HEK293 (cell line): ENCODE results near the gene FHIT.

Experiments used
- CTCF ChIA-PET: fragments of 350-600 bp; formaldehyde crosslinking; extraction: SDS; loops from one replicate; lab custom pipeline; 2021; ENCODE audit warnings: antibody characterized with exemption; lab: Yijun Ruan, JAX
- POLR2A ChIA-PET: fragments of 300-600 bp; formaldehyde crosslinking; extraction: SDS; loops from one replicate; lab custom pipeline; 2020; ENCODE audit warnings: antibody characterized with exemption, inconsistent platforms; lab: Yijun Ruan, JAX
- H3K27ac ChIP-seq: fragments of 200-500 bp; sonication (Bioruptor generic); 2 replicates; pipeline ENCODE4 v1.5.1; 2014; ENCODE audit warnings: low read depth, low read length, control low read depth, inconsistent platforms; ENCODE audit errors: extremely low read depth
- H3K36me3 ChIP-seq, 2 experiments: fragments of 200-500 bp in 1 of 2; sonication (Bioruptor generic) in 1 of 2; 1 replicate in 1 of 2; 2 replicates in 1 of 2; pipeline ENCODE4 v1.5.1; 2014 to 2017; ENCODE audit warnings: inconsistent platforms in 2 of 2, low read length in 2 of 2; ENCODE audit not compliant: control insufficient read depth in 2 of 2, insufficient read depth in 1 of 2
- H3K4me1 ChIP-seq: fragments of 200-500 bp; sonication (Bioruptor generic); 2 replicates; pipeline ENCODE4 v1.5.1; 2014; ENCODE audit warnings: mild to moderate bottlenecking, low read length, inconsistent platforms; ENCODE audit not compliant: control insufficient read depth, insufficient read depth
- H3K4me3 ChIP-seq: 2 replicates; pipeline ENCODE4 v1.5.1; 2011; ENCODE audit warnings: low read depth, mild to moderate bottlenecking, control low read depth, low read length, moderate library complexity
- H3K9me3 ChIP-seq: fragments of 200-500 bp; sonication (Bioruptor generic); 2 replicates; pipeline ENCODE4 v1.5.1; 2014; ENCODE audit warnings: low read depth, low read length, inconsistent platforms; ENCODE audit not compliant: control insufficient read depth, insufficient read depth
- HOXA7 ChIP-seq: sonication (generic); formaldehyde crosslinking; IDR thresholded peaks from 2 replicates; pipeline ENCODE4 v1.8.1; 2022; ENCODE audit warnings: missing genetic modification reagents, borderline replicate concordance
- IKZF3 ChIP-seq: fragments of 450-650 bp; IDR thresholded peaks from 2 replicates; pipeline ENCODE4 v1.5.0; 2018; ENCODE audit warnings: missing biosample characterization, mild to moderate bottlenecking, missing genetic modification characterization, moderate library complexity
- RBAK ChIP-seq: fragments of 450-650 bp; formaldehyde crosslinking; IDR thresholded peaks from 2 replicates; pipeline ENCODE4 v1.5.1; 2016; ENCODE audit warnings: missing biosample characterization, missing genetic modification characterization
- SETDB1 ChIP-seq: IDR thresholded peaks from one replicate; pipeline ENCODE4 v1.6.1; 2017; ENCODE audit warnings: mild to moderate bottlenecking, low read length, moderate library complexity, mixed read lengths; ENCODE audit not compliant: insufficient read length
- ZBTB7A ChIP-seq: fragments of 450-650 bp; formaldehyde crosslinking; IDR thresholded peaks from 2 replicates; pipeline ENCODE4 v1.5.1; 2016; ENCODE audit warnings: low read depth, missing biosample characterization, missing genetic modification characterization
- ZNF16 ChIP-seq: fragments of 450-650 bp; formaldehyde crosslinking; IDR thresholded peaks from 2 replicates; pipeline ENCODE4 v1.5.1; 2016; ENCODE audit warnings: low read depth, missing biosample characterization, missing genetic modification characterization
- ZNF169 ChIP-seq: fragments of 450-650 bp; formaldehyde crosslinking; IDR thresholded peaks from 2 replicates; pipeline ENCODE4 v1.5.1; 2016; ENCODE audit warnings: missing biosample characterization, missing genetic modification characterization
- ZNF174 ChIP-seq: fragments of 450-650 bp; formaldehyde crosslinking; IDR thresholded peaks from 2 replicates; pipeline ENCODE4 v1.5.0; 2017; ENCODE audit warnings: missing biosample characterization, mild to moderate bottlenecking, missing genetic modification characterization
- ZNF2 ChIP-seq: fragments of 450-650 bp; formaldehyde crosslinking; IDR thresholded peaks from 2 replicates; pipeline ENCODE4 v1.5.1; 2016; ENCODE audit warnings: missing biosample characterization, missing genetic modification characterization
- ZNF362 ChIP-seq: fragments of 450-650 bp; formaldehyde crosslinking; IDR thresholded peaks from 2 replicates; pipeline ENCODE4 v1.5.1; 2016; ENCODE audit warnings: missing biosample characterization, missing genetic modification characterization
- ZNF423 ChIP-seq: fragments of 450-650 bp; formaldehyde crosslinking; IDR thresholded peaks from 2 replicates; pipeline ENCODE4 v1.5.1; 2016; ENCODE audit warnings: missing biosample characterization, missing genetic modification characterization
- ZNF596 ChIP-seq: fragments of 450-650 bp; IDR thresholded peaks from 2 replicates; pipeline ENCODE4 v1.5.0; 2018; ENCODE audit warnings: missing biosample characterization, mild to moderate bottlenecking, missing genetic modification characterization, moderate library complexity
- ZNF670 ChIP-seq: fragments of 450-650 bp; formaldehyde crosslinking; IDR thresholded peaks from 2 replicates; pipeline ENCODE4 v1.5.1; 2016; ENCODE audit warnings: missing biosample characterization, missing genetic modification characterization, low read depth
- ZNF785 ChIP-seq: fragments of 450-650 bp; formaldehyde crosslinking; IDR thresholded peaks from 2 replicates; pipeline ENCODE4 v1.5.1; 2016; ENCODE audit warnings: missing biosample characterization, missing genetic modification characterization
- ZSCAN30 ChIP-seq: fragments of 450-650 bp; IDR thresholded peaks from 2 replicates; pipeline ENCODE4 v1.5.1; 2018; ENCODE audit warnings: missing biosample characterization, mild to moderate bottlenecking, missing genetic modification characterization, moderate library complexity
- TF ChIP-seq, protein P1 (sequence below): fragments of 450-650 bp; IDR thresholded peaks from 2 replicates; pipeline ENCODE4 v1.5.1; 2018; ENCODE audit warnings: missing biosample characterization, missing genetic modification characterization
- TF ChIP-seq, protein P2 (sequence below): fragments of 450-650 bp; formaldehyde crosslinking; IDR thresholded peaks from 2 replicates; pipeline ENCODE4 v1.5.1; 2016; ENCODE audit warnings: missing biosample characterization, missing genetic modification characterization, low read depth

The FHIT gene

DNA sequence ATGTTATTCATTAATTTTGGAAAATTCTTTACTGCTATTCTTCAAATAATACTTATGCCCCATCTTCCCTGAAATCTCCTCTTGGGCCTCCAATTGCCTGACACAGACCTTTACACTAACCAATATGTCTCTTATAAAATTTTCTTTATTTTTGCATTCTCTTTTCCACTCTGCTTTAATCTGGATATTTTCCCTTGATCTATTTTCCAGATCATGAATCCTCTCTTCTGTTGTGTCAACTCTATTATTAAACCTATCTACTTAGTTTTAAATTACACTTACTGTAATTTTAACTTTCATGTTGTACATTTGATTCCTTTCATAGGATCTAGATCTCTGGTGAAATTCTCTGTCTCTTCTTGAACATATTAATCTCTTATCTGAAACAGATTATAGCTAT is 278.7 kb downstream of the FHIT start:
- no peaks in the 10 kb centered on the region for H3K4me1 ChIP-seq
- H3K4me3 ChIP-seq = no peak overlapping the region
- ChIA-PET POLR2A (no interaction called here), CTCF (interaction anchor here (0.6 kb wide), 1 partner anchor 1016 kb away, joined by 3 read pairs; no protein-coding TSS in a partner anchor)
- no peaks in the 10 kb centered on the region for H3K36me3 ChIP-seq
- H3K9me3 ChIP-seq = no peaks in the 10 kb centered on the region
- no peak overlapping the region for H3K27ac ChIP-seq
- TF ChIP-seq SETDB1 (peak; percentile 43), ZNF670 (no peak), HOXA7 (CRISPR knock-in tag) (no peak)
- TF ChIP-seq, protein P1, sequence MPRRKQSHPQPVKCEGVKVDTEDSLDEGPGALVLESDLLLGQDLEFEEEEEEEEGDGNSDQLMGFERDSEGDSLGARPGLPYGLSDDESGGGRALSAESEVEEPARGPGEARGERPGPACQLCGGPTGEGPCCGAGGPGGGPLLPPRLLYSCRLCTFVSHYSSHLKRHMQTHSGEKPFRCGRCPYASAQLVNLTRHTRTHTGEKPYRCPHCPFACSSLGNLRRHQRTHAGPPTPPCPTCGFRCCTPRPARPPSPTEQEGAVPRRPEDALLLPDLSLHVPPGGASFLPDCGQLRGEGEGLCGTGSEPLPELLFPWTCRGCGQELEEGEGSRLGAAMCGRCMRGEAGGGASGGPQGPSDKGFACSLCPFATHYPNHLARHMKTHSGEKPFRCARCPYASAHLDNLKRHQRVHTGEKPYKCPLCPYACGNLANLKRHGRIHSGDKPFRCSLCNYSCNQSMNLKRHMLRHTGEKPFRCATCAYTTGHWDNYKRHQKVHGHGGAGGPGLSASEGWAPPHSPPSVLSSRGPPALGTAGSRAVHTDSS (tag by site-specific recombination) = no peak

- no peak for TF ChIP-seq ZNF785 (tag by site-specific recombination)
- TF ChIP-seq, protein P2, sequence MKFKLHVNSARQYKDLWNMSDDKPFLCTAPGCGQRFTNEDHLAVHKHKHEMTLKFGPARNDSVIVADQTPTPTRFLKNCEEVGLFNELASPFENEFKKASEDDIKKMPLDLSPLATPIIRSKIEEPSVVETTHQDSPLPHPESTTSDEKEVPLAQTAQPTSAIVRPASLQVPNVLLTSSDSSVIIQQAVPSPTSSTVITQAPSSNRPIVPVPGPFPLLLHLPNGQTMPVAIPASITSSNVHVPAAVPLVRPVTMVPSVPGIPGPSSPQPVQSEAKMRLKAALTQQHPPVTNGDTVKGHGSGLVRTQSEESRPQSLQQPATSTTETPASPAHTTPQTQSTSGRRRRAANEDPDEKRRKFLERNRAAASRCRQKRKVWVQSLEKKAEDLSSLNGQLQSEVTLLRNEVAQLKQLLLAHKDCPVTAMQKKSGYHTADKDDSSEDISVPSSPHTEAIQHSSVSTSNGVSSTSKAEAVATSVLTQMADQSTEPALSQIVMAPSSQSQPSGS = peak; percentile 59; the same call in 1 of the 2 replicates
- no peak for TF ChIP-seq RBAK
- TF ChIP-seq ZNF174 (tag by site-specific recombination) = no peak
- TF ChIP-seq ZSCAN30 = no peak
- no peak for TF ChIP-seq ZNF169 (tag by site-specific recombination)
- TF ChIP-seq, all 188 proteins: peak for 1
- POLR2A ChIA-PET = no interaction called here
Observed at GRCh38 chr3:60970850-60971249, 280.4 kb downstream of the FHIT start.

DNA sequence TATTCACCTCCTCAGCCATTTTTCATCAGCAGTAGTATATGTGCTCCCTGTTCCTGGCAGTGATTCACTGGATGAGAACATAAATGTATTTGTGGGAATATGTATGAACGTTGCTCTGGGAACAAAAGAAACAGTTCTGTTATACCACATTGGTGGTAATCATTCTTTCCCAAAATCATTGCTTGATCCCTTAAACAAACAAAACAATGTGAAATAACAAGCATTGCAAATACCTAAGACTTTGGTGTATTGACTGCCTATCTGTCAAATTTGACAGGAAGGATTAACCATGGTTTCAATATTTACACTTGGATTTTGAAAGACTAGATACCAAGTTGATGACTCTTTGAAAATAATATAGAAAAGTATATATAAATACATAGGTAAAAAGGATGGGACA is 284.1 kb downstream of the FHIT start:
- no peak for TF ChIP-seq IKZF3 (tag by site-specific recombination)
- no peak for TF ChIP-seq ZNF16 (tag by site-specific recombination)
- no peak for TF ChIP-seq ZNF2 (tag by site-specific recombination)
- no peak for TF ChIP-seq ZNF423 (tag by site-specific recombination)
- no peak for TF ChIP-seq ZNF596 (tag by site-specific recombination)
- TF ChIP-seq ZNF362 (tag by site-specific recombination) = no peak
- no peak for TF ChIP-seq ZBTB7A
- no peaks in the 10 kb centered on the region for H3K9me3 ChIP-seq
- no peak overlapping the region for H3K27ac ChIP-seq
- no peaks in the 10 kb centered on the region for H3K4me1 ChIP-seq
- ChIA-PET POLR2A (no interaction called here), CTCF (no interaction called here)
- H3K36me3 ChIP-seq = no peaks in the 10 kb centered on the region
- H3K4me3 ChIP-seq = no peak overlapping the region

More at GRCh38 chr3:60970850-60971249, 280.4 kb downstream of the FHIT start:
- Histone ChIP-seq H3K9me3 (no peaks in the 10 kb centered on the region), H3K36me3 (no peaks in the 10 kb centered on the region), H3K27ac (no peak overlapping the region), H3K4me1 (no peaks in the 10 kb centered on the region), H3K4me3 (no peak overlapping the region)
- CTCF ChIA-PET = interaction anchor here (0.7 kb wide), 1 partner anchor 86 kb away, joined by 3 read pairs; no protein-coding TSS in a partner anchor
